IMR-90 (cell line): ENCODE results near the gene NEK11. TPM values are rescaled to one million over a fixed set of nuclear protein-coding genes. Genes with fewer than 3 reads are reported as not detected.

Experiments
- ATAC-seq: fragments of 200-7000 bp; cut with Tn5 transposase; 2 replicates; pipeline ENCODE4 v1.9.1; 2020; ENCODE audit warnings: low read depth, mild to moderate bottlenecking, moderate library complexity
- BruUV-seq: library from RNA; stranded (reverse); fragments of 400-500 nt; replicated peaks from 2 replicates; lab custom pipeline; 2021; lab: Mats Ljungman, UMichigan
- CTCF ChIA-PET: fragments of 300-600 bp; formaldehyde crosslinking; extraction: SDS; loops from one replicate; lab custom pipeline; 2021; ENCODE audit warnings: antibody characterized with exemption; lab: Yijun Ruan, JAX
- POLR2A ChIA-PET: fragments of 300-600 bp; sonication (Branson Sonifier 250); formaldehyde crosslinking; loops from one replicate; lab custom pipeline; 2022; ENCODE audit warnings: antibody characterized with exemption; ENCODE audit not compliant: unreplicated experiment; lab: Charles Lee
- DNase-seq: peaks from one replicate; pipeline ENCODE4 v3.0.0; 2013
- H2AFZ ChIP-seq: replicated peaks from 2 replicates; pipeline ENCODE3; 2013; ENCODE audit warnings: low read length, mild to moderate bottlenecking; ENCODE audit not compliant: poor library complexity
- H2AK5ac ChIP-seq: 2 replicates; pipeline ENCODE4 v1.6.1; 2013; ENCODE audit warnings: low read depth, low read length, inconsistent platforms
- H2AK9ac ChIP-seq: replicated peaks from 2 replicates; pipeline ENCODE3; 2013; ENCODE audit warnings: mild to moderate bottlenecking, low read depth, low read length, moderate library complexity; ENCODE audit not compliant: poor library complexity
- H2BK120ac ChIP-seq: 2 replicates; pipeline ENCODE4 v1.6.1; 2013; ENCODE audit warnings: low read depth, low read length, inconsistent platforms
- H2BK15ac ChIP-seq: 3 replicates; pipeline ENCODE4 v1.6.1; 2013; ENCODE audit warnings: low read depth, low read length, inconsistent platforms
- H2BK20ac ChIP-seq: 2 replicates; pipeline ENCODE4 v1.6.1; 2013; ENCODE audit warnings: low read depth, mild to moderate bottlenecking, inconsistent platforms, low read length, moderate library complexity
- H2BK5ac ChIP-seq: 2 replicates; pipeline ENCODE4 v1.6.1; 2013; ENCODE audit warnings: mild to moderate bottlenecking, low read depth, low read length, inconsistent platforms; ENCODE audit not compliant: poor library complexity, severe bottlenecking
- H3K14ac ChIP-seq: replicated peaks from 2 replicates; pipeline ENCODE4 v1.6.1; 2013; ENCODE audit warnings: low read depth, low read length, inconsistent platforms
- H3K18ac ChIP-seq: 2 replicates; pipeline ENCODE4 v1.6.1; 2013; ENCODE audit warnings: low read depth, low read length, control low read depth
- H3K23ac ChIP-seq: 2 replicates; pipeline ENCODE4 v1.6.1; 2013; ENCODE audit warnings: low read depth, low read length, inconsistent platforms
- H3K27ac ChIP-seq: 2 replicates; pipeline ENCODE4 v1.5.1; 2013; ENCODE audit warnings: mild to moderate bottlenecking, control low read depth, low read length; ENCODE audit not compliant: insufficient read depth
- H3K27me3 ChIP-seq: 2 replicates; pipeline ENCODE4 v1.6.1; 2013; ENCODE audit warnings: low read length; ENCODE audit not compliant: control insufficient read depth, insufficient read depth
- H3K36me3 ChIP-seq: 2 replicates; pipeline ENCODE4 v1.6.1; 2013; ENCODE audit warnings: low read length, mixed read lengths; ENCODE audit not compliant: control insufficient read depth, insufficient read depth
- H3K4ac ChIP-seq: 2 replicates; pipeline ENCODE4 v1.6.1; 2013; ENCODE audit warnings: low read depth, low read length, inconsistent platforms
- H3K4me1 ChIP-seq: 2 replicates; pipeline ENCODE4 v1.6.1; 2013; ENCODE audit warnings: low read length, mixed read lengths; ENCODE audit not compliant: control insufficient read depth, insufficient read depth
- H3K4me2 ChIP-seq: 2 replicates; pipeline ENCODE4 v1.6.1; 2013; ENCODE audit warnings: low read depth, mild to moderate bottlenecking, control low read depth, low read length, moderate library complexity
- H3K4me3 ChIP-seq: 2 replicates; pipeline ENCODE4 v1.5.1; 2013; ENCODE audit warnings: low read depth, mild to moderate bottlenecking, control low read depth, low read length, moderate library complexity; ENCODE audit not compliant: insufficient read depth
- H3K56ac ChIP-seq: 2 replicates; pipeline ENCODE4 v1.6.1; 2013; ENCODE audit warnings: low read length, inconsistent platforms; ENCODE audit not compliant: insufficient read depth; ENCODE audit errors: extremely low read depth
- H3K79me1 ChIP-seq, 2 experiments: 2 replicates each; pipeline ENCODE4 v1.6.1; 2013; ENCODE audit warnings: low read length in 2 of 2, inconsistent platforms in 1 of 2, low read depth in 1 of 2
- H3K9ac ChIP-seq: 2 replicates; pipeline ENCODE4 v1.6.1; 2013; ENCODE audit warnings: low read depth, low read length, control low read depth
- H3K9me1 ChIP-seq: 2 replicates; pipeline ENCODE4 v1.6.1; 2013; ENCODE audit warnings: low read length, inconsistent platforms; ENCODE audit not compliant: insufficient read depth
- H3K9me3 ChIP-seq: 2 replicates; pipeline ENCODE4 v1.6.1; 2013; ENCODE audit warnings: low read length; ENCODE audit not compliant: control insufficient read depth, insufficient read depth
- H4K20me1 ChIP-seq: 2 replicates; pipeline ENCODE4 v1.6.1; 2013; ENCODE audit warnings: low read length, inconsistent platforms; ENCODE audit not compliant: insufficient read depth
- H4K5ac ChIP-seq: 2 replicates; pipeline ENCODE4 v1.6.1; 2013; ENCODE audit warnings: mild to moderate bottlenecking, low read depth, low read length, control low read depth
- H4K8ac ChIP-seq, 2 experiments: 2 replicates each; pipeline ENCODE4 v1.6.1; 2013; ENCODE audit warnings: low read depth in 2 of 2, low read length in 2 of 2, control low read depth in 1 of 2, inconsistent platforms in 1 of 2
- H4K91ac ChIP-seq: 2 replicates; pipeline ENCODE4 v1.6.1; 2013; ENCODE audit warnings: low read depth, low read length, inconsistent platforms; ENCODE audit not compliant: insufficient read depth
- ELK1 ChIP-seq: fragments of 150-350 bp; IDR thresholded peaks from 2 replicates; pipeline ENCODE4 v1.6.1; 2016; ENCODE audit warnings: low read depth, mild to moderate bottlenecking, low read length, moderate library complexity, borderline replicate concordance
- MAZ ChIP-seq: IDR thresholded peaks from 2 replicates; pipeline ENCODE4 v1.6.1; 2012; ENCODE audit warnings: low read depth, mild to moderate bottlenecking, low read length, improper control_type of control experiment, moderate library complexity, borderline replicate concordance
- RCOR1 ChIP-seq: IDR thresholded peaks from 2 replicates; pipeline ENCODE4 v1.6.1; 2012; ENCODE audit warnings: mild to moderate bottlenecking, low read length, improper control_type of control experiment; ENCODE audit not compliant: insufficient replicate concordance
- USF2 ChIP-seq: fragments of 150-350 bp; IDR thresholded peaks from 2 replicates; pipeline ENCODE4 v1.6.1; 2017; ENCODE audit warnings: mild to moderate bottlenecking, antibody characterized with exemption, low read length, low read depth
- WGBS, 2 experiments: methylation state at CpG; one replicate each; pipeline versions ENCODE4 v1.1.5 to v1.1.7; 2013; ENCODE audit warnings: missing lambda C conversion rate in 2 of 2; ENCODE audit not compliant: insufficient read length in 1 of 2; ENCODE audit errors: extremely low coverage in 2 of 2; 5-methylcytosine and 5-hydroxymethylcytosine counted together
- dilution Hi-C: fragments of 300-500 bp; cut with HindIII; formaldehyde crosslinking; loops from one replicate; pipeline ENCODE4 v1.14.3; 2018; ENCODE audit warnings: low sequenced_read_pairs; ENCODE audit not compliant: unreplicated experiment
- in situ Hi-C: fragments of 300-500 bp; cut with MboI; formaldehyde crosslinking; loops from 3 replicates; pipeline ENCODE4 v1.14.3; 2019; ENCODE audit warnings: low sequenced_read_pairs, inconsistent platforms, mixed read lengths
- intact Hi-C: fragments of 100-400 bp; cut with micrococcal nuclease; formaldehyde crosslinking; loops from 2 replicates; pipeline ENCODE4 v1.10.0; 2022
- polyA plus RNA-seq, 3 experiments: library from polyadenylated mRNA; depleted of rRNA; stranded (reverse); fragments of >200 nt; gene quantifications; 2 replicates each; pipeline ENCODE4 v1.2.3, GENCODE V29; 2012; ENCODE audit warnings: low replicate concordance in 1 of 3
- total RNA-seq: library from RNA; depleted of rRNA; stranded (reverse); fragments of >200 nt; gene quantifications from 2 replicates; pipeline ENCODE4 v1.2.3, GENCODE V29; 2012

The NEK11 gene
- total and polyA plus RNA-seq, 2 of the 4 experiments (the other 2 are of a cell fraction) = 1.1 to 1.6 TPM

GRCh38 chr3:131142580-131142979 is 115.9 kb downstream of the NEK11 start:
- Histone ChIP-seq H3K79me1 (no peaks in the 10 kb centered on the region), H3K4me2 (no peak overlapping the region), H2BK5ac (no peak overlapping the region), H4K20me1 (no peaks in the 10 kb centered on the region), H2BK15ac (no peak overlapping the region), H3K9me3 (no peaks in the 10 kb centered on the region), H3K27me3 (no peaks in the 10 kb centered on the region), H2BK20ac (no peak overlapping the region), H2AK9ac (no peak overlapping the region), H3K9me1 (no peaks in the 10 kb centered on the region), H3K23ac (no peak overlapping the region), H2AFZ (no peak overlapping the region), H2BK120ac (no peak overlapping the region), H3K4ac (no peak overlapping the region), H3K36me3 (no peaks in the 10 kb centered on the region), H3K56ac (no peak overlapping the region), H4K91ac (no peak overlapping the region), H4K8ac (no peak overlapping the region), H4K5ac (no peak overlapping the region), H3K14ac (no peak overlapping the region), H2AK5ac (no peak overlapping the region), H3K27ac (no peak overlapping the region), H3K4me1 (no peaks in the 10 kb centered on the region), H3K9ac (no peak overlapping the region), H3K4me3 (no peak overlapping the region), H3K18ac (no peak overlapping the region)
- in situ Hi-C loops = no loop called here
- DNase-seq (peak; percentile 1), ATAC-seq (no peak)
- ChIA-PET CTCF (interaction anchor here (0.9 to 1.7 kb wide), 2 partner anchors 10 to 32 kb away, joined by 3 to 4 read pairs; no protein-coding TSS in a partner anchor), POLR2A (no interaction called here)
- intact Hi-C loops = loop anchor here (5.0 kb wide), 1 partner anchor 110 kb away; no protein-coding TSS in a partner anchor
- no CpG with 5 or more reads among the region's 1 CpG for WGBS, 2 experiments
- no peak for TF ChIP-seq ELK1
- no peak for TF ChIP-seq MAZ
- no peak for TF ChIP-seq RCOR1
- TF ChIP-seq USF2 = no peak
- dilution Hi-C loops = no loop called here
- BruUV-seq = no TSS peak
